AG09319 (cell line): ENCODE data around the gene RGS2.

Source experiments
- DNase-seq: peaks from one replicate; pipeline ENCODE4 v3.0.0-alpha.2; 2010; ENCODE audit warnings: low read depth; ENCODE audit errors: extremely low read depth
- CTCF ChIP-seq: IDR thresholded peaks from 2 replicates; pipeline ENCODE4 v1.5.1; 2011; ENCODE audit warnings: low read depth, mild to moderate bottlenecking, inconsistent platforms, low read length, moderate library complexity

RGS2 gene

DNA sequence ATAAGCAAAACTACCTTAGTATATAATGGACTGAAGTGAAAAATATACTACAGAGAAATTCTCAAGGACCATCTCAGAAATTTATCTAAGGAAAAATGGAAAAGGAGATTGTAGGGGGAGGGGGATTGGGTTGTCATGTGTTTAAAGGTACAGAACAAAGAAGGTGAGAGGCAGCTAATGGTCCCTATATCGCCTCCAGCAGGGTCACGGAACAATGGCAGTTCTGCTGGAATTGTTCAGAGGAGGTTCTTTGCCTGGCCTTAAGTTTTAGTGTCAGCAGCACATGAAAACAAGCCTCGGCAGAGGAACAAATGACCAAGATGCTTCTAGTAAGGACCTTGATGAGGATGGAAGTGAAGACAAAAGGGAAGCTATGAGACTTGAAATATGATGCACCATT is 42.0 kb upstream of the RGS2 start:
- DNase-seq: no peak
- TF ChIP-seq CTCF: no peak

- no peak for DNase-seq
- no peak for TF ChIP-seq CTCF
Observed at GRCh38 chr1:192767798-192768197, 41.0 kb upstream of the RGS2 start.

DNA sequence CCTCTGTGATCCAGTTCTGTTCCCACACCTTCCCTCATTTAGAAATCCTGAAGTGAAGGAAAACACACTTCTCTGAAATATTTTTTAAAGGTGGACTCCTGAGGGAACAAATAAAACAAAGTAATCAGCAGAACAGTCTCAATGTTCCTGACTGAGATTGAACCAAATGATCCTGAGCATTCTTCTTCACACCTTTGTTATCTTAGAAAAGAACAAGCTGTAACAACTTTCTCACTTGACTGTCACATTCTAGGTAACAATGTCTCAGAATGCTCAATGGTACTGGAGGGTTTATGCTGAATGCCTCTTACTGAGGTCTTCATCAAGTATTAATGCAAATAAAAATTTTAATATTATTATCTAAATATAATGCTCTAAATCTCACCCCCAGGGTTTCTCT is 40.4 kb upstream of the RGS2 start:
- no peak for DNase-seq
- TF ChIP-seq CTCF: no peak

DNA sequence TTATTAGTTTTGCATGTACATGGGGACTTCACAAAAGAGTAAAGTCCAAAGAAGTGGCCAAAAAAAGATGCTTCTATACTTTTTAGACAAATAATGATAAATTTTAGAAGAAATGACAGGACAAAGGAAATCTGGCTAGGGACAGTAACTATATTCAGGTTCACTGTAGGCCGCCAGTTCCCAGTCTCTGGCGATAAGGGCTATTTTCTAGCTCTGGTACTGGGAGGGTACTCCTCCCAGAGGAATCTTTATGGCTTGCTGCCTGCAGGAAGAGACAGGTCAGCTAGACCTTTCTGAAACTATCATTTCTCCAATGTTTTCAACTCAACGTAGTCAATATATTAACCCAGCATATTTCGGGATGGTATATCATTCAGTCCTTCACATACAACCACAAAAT is 37.5 kb upstream of the RGS2 start:
- DNase-seq: no peak
- no peak for TF ChIP-seq CTCF

- TF ChIP-seq CTCF: no peak
- no peak for DNase-seq
Observed at GRCh38 chr1:192775631-192776030, 33.2 kb upstream of the RGS2 start.

DNA sequence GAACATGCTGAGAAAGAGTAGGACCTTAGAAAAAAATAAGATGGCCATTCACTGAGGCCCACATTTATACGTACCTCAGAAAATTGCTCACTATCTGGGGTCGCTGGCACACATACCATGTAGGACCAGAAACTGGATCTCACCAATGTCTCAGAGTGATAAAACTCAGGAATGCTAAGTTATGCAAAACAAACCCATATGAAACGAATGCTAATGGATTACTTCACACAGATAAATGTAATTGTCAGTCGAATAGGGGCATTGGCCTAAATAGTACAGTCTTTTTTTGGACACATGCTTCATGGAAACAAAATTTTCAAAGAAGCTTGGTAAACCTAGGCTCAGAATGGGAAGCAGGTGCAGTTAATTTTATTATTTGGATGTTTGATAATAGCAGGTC is 32.6 kb upstream of the RGS2 start:
- no peak for TF ChIP-seq CTCF
- no peak for DNase-seq

- DNase-seq: no peak
- TF ChIP-seq CTCF: no peak
Observed at GRCh38 chr1:192776998-192777397, 31.8 kb upstream of the RGS2 start.
